HPDE6-E6E7 (cell line): Measurements from ENCODE around the gene SLC25A13.

Source experiments
- DNase-seq: peaks from one replicate; pipeline ENCODE4 v3.0.0; 2011; ENCODE audit warnings: missing footprints; ENCODE audit errors: extremely low spot score

SLC25A13 gene

DNA sequence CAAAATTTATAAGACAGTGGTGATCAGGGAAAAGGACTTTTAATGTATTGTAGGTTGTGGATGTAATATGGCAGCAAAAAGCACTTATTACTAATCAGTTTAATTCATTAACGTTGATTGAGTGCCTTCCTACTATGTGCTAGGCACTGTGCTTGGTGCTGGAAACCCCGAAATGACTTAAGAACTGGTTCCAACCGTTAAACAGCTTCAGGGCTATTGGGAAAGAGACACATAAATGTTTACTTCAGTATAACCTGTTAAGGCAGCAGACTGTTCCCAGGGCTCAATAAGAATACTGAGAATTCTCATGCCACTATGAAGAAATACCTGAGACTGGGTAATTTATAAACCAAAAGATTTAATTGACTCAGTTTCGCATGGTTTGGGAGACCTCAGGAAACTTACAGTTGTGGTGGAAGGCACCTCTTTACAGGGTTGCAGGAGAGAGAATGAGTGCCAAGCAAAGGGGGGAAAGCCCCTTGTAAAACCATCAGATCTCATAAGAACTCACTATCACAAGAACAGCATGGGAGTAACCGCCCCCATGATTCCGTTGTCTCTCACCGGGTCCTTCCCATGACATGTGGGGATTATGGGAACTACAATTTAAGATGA, 1.1 kb upstream of the SLC25A13 start:
- DNase-seq = no peak

DNA sequence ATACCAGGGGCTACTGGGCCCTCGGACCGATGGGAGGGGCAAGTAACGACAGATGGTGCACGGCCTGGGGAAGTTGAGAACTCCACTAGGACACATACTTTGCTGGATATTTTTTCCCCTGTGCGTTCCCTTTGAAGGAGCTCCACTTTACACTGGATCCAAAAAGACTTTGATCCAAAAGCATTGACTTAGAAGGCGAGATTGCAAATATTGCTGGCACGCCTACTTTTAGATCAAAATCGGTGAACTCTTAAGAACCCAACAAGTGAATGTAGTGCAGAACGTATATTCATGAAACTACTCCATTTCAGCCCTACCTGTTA, 436 bp upstream of the SLC25A13 start:
- no peak for DNase-seq

DNA sequence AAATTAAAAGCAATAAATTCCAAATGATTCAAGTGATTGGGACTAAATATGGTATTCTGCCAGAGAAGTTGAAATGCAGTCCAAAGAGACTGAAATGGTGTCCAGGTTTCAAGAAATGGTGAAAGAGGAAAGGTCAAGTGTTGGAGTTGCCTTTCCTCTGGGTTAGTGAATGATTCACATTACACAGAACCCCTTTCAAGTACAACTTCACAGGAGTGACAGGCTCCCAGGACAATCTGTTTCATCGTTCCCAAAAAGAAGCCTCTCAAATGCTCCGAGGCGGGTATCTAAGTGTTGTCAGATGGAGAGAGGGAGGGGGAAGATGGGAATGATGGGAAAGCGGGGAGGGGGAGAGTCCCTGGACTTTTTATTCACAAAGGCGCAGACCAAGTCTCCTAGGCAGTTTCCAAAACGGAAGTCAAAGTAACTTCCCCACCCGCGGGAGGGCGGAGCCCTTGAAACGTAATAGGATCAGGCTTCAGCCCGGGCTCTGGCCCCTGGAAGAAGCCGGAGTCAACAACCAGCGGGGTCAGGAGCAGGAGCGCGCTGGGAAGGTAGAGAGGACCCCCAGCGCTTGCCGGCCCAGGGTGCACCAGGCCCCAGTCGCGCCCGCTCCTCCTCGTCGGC, 754 bp downstream of the SLC25A13 start:
- peak; percentile 84 for DNase-seq

DNA sequence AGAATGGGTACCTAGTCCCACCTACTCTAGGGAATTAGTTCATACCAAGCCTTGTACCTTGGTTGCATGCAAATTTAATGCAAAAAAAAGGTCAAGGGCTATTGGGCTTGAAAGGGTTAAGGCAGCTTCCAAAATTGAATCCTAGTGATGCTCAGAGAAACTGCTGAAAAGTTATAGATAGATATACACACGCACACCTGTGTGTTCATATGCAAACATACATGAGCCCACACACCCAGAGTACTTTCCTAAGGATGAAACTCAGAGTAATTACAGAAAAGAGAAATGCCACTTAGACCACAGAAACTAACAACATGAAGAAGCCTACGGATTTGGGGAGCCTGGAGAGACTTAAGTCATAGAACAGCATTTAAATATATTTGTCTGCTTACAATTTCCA, 1.5 kb downstream of the SLC25A13 start:
- no peak for DNase-seq

DNA sequence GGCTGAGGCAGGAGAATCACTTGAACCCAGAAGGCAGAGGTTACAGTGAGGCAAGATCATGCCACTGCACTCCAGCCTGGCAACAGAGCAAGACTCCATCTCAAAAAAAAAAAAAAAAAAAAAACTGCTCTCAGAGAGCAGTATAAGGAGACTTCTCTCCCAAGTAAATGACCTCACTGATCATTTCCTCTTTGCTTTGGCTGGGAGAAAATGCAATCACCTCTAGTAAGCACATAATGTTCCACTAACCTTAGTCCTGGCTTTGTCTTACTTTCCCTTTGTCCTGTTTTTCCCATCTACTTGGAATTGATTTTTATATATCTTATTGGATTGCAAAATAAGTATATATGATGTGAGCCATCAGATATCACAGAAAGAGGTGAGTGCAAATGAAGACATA, 2.5 kb downstream of the SLC25A13 start:
- DNase-seq = no peak

DNA sequence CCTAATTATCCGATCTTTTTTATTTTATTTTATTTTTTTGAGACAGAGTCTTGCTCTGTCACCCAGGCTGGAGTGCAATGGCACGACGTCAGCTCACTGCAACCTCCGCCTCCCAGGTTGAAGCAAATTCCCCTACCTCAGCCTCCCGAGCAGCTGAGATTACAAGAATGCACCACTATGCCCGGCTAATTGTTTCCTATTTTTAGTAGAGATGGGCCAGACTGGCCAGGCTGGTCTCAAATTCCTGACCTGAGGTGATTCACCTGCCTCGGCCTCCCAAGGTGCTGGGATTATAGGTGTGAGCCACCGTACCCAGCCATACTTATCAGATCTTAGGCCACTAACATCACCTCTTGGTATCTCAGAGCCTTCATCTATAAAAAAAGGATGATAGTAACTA, 4.9 kb downstream of the SLC25A13 start:
- no peak for DNase-seq

DNA sequence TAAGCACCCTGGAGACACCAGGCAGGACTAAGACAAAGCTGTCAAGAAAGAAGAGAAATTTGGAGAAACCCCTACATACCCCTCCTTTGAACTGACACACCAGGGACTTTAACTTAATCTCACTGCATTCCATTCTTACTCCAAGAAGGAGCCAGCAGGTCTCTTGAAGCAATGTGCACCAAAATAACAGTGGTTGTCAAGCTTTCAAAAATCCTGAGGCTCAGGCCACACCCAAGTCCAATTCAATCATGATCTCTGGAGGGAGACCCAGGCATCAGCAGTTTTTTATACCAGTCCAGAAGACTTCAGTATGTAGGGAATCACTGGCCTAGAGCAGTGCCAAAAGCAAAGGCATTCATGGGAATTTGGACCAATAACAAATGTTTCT, 6.8 kb downstream of the SLC25A13 start:
- DNase-seq = no peak

DNA sequence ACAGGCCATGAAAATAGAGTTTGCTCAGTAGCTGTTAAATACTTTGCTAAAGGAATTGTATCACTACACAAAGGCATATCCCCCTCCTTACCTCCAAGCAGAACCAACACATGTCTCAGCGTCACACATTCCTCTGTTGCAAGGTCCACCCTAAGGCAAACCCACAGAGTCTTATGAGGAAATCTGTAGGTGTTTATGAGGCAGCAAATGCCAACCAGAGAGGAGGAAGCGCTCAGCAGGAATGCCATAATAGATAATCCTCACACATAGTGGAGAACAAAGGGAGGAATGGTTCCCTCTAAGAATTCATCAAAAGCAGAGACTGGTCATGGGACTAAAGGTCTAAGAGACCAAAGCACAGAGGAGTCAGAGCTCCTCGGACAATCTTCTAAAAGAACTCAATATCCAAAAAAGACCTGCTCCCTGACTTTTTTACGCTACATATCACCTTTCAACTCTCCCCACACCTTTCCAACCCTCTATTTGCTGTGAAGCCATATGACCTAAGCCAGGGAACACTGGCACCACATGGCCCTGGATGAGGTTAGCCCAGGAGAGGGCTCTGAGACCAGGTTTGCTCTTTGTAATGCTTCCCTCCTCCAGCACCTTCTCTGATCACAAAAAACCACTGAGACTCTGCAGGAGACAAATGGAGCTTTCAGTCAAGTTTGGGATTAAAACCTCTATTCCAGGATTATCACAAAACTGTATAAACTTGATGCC, 7.3 kb downstream of the SLC25A13 start:
- DNase-seq = peak; percentile 52

DNA sequence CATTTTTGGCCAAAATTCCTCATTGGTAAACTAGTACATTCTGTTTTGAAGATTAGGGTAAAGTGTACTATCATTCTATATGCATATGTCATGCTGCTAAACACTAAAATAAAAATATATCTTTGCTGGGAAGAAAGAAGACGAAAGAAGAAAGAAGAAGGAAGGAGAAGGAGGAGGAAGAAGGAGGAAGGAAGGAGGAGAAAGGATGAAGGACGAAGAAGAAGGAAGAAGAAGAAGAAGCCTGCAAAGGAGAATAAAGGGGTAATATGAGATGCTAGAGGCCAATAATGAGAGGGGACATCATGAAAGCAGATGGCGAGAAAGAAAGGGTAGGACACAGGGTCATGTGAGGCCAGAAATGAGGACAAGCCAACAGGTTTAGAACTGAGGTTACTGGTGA, 8.0 kb downstream of the SLC25A13 start:
- DNase-seq = no peak

DNA sequence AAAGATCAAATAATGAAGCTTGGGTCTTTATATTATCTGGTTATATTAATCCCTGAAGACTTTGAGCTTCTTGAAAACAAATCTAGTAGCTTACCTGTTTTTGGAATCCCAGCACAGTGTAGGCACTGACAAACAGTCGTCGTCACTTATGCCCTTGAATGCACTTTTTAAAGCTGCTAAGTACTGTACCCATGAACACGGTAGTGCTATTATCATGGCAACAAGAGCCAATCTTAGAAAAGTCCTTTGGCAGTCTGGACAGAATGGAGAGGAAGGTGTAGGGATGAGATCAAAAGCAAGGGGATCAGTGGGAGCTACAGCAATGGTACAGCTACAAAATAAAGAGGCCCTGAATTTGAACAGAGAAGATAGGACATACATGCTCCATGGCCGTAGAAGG, 9.4 kb downstream of the SLC25A13 start:
- no peak for DNase-seq

DNA sequence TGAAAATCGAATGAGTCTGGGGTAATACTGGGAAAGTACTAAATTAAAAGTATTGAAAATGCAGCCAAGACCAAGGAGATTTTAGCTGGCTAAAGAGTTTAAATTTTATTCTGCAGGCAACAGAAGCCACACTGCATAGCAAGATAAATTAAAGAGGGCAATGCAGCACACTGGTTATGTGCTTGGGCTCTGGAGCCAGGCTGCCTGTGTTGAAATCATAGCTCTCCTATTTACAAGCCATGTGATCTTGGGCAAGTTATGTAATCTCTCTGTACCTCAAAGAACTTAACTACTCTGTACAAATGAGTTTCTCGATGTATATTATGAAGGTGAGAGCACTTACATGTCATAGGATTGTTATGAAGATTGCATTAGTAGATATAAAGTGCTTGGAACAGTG, 9.9 kb downstream of the SLC25A13 start:
- DNase-seq = no peak

DNA sequence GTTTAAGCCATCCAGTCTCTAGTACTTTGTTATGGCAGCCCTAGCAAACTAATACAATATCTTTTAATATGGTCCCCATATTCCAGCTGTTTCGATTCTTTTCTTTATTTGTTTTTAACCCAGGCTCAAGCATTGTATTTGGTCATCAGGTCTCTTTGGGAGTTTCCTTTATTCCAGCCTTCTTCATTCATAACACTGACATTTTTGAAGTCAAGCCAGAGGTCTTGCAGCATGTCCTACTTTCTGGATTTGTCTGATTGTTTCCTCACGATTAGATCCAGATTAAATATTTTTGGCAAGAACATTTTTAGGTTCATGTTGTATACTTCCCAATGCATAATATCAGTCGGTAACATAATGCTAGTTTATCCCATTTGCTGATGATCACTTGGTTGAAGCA, 11.8 kb downstream of the SLC25A13 start:
- DNase-seq = no peak

DNA sequence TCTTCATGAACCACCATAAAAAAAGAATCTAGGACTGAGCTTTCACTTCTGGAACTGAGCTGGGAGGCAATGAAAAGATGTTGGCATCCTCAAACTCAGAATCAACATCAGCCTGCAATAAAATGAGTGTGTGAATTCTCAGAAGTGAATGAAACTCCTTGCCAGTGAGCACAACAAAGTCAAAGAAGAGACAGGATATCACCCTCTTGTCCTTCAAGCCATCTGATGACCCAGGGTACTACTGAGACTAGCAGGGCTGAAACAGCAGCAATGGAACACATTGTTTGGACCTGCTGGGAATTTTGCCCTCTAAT, 13.0 kb downstream of the SLC25A13 start:
- no peak for DNase-seq

DNA sequence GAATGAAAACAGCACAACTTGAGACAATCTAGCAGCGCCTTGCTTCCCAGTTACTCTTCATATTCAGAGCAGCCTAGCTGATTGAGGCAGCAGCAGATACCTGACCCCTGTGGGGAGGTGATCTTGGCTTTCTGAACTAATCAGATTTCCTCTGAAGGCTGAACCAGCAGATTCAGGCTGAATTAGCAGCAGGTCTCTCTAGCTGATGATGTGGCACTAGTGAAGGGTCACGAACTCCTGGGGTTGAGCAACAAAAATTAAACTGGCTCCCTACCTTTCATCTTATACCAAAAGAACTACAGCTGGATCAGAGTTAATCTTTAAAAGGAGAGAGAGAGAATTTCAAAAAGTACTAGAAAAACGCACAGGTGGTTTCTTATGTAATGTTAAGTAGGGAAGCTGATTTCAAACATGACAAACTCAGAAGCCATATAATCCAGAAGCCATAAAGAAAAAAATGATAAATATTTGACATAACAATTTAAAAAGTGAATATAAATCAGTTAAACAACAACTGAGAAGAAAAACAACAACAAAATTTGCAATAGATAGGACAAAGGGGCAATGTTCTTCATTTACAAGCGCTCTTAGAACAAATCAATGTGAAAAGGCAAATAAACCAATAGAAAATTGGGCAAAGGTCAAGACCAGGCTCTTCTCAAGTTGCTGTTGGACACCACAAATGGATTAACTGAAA, 13.5 kb downstream of the SLC25A13 start:
- no peak for DNase-seq

DNA sequence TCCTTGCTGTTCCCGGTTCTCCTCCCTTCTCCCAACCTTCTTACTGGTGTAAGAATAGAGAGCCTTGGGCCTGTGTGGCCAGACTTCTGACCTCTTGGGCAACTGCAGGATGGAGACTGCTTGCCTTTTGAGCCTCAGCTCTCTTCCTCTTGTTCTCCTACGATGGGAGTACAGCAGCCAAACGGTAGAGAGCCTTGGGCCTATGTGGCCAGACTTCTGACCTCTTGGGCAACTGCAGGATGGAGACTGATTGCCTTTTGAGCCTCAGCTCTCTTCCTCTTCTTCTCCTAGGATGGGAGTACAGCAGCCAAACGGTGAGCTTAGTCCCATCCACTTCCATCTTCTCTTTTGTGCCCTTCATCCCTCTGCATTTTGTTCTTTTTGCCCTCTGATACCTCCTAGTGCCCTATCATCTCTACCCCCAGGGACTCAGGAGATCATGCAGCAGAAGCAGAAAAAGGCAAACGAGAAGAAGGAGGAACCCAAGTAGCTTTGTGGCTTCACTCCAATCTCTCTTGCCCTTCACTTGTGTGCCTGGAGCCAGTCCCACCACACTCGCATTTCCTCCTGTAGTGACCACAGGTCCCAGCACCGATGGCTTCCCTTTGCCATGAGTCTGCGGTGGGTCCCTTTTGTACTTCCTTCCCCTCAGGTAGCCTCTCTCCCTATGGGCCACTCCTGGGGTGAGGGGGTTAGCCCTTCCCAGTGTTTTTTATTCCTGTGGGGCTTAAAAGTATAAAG, 15.3 kb downstream of the SLC25A13 start:
- DNase-seq = no peak

DNA sequence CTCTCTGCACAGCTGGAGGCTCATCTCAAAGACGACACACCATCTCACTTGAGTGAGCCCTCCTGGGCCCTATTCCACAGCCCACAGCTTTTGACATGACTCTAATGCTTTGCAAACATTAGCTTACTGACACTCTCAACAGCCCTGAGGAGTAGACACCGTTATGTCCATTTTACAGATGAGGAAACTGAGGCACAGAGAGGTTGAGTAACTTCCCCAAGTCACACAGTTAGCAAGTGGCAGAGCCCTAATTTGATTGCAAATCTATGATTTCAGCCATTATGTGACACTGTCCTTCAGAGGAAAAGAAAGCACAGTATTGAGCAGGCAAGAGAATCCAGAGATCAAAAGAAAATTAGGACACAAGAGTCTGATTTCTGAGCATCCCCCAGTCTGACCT, 16.0 kb downstream of the SLC25A13 start:
- DNase-seq = no peak

DNA sequence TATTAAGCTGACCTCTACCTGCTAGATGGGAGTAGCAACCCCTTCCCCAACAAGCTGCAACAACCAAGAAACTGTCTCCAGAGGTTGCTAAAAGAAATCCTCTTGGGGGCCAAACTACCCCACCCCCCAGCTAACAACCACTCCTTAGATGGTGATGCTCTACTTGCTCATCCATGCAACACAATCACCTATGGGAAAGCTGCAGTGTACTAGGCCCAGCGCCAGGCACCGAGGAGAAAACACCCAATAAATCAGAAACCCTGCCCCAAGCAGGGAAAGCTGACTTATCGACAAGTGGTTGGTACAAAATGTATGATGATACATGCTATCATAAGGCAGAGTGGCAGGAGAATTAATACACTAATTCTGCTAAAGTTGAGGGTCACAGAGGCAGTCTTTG, 17.3 kb downstream of the SLC25A13 start:
- DNase-seq = no peak

DNA sequence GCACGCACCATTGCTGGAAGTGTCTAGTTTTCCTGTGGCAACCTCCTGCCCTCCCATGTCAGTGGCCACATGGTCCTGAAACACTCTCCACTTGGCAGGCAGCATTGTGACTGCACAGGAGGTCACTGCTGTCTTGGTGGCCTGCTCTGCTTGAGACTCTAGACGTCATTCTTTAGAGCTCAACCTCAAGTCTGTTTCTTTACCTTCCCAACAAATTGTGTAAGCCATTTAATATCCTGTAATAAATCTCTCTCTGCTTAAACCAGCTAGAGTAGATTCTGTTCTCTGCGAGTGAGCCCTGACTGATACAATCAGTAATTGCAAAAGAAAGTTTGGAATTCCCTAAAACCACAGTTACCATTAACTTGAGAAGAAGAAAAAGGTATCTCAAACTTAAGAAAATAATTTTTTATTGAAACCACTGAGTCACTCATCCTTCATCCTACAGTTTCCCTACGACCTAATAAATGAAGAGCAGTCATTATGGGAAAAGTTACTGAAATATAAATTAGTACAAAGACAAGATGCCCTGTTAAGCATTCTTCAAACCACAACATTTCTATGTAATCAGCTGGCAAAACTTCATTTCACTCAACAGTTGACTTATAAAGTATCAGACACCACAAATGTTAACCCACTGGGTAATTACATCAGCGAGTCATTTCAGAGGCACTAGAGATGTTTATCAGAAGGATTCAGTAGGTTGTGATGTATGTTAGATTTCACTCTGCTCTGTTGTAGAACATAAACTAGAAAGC, 18.0 kb downstream of the SLC25A13 start:
- DNase-seq = no peak

DNA sequence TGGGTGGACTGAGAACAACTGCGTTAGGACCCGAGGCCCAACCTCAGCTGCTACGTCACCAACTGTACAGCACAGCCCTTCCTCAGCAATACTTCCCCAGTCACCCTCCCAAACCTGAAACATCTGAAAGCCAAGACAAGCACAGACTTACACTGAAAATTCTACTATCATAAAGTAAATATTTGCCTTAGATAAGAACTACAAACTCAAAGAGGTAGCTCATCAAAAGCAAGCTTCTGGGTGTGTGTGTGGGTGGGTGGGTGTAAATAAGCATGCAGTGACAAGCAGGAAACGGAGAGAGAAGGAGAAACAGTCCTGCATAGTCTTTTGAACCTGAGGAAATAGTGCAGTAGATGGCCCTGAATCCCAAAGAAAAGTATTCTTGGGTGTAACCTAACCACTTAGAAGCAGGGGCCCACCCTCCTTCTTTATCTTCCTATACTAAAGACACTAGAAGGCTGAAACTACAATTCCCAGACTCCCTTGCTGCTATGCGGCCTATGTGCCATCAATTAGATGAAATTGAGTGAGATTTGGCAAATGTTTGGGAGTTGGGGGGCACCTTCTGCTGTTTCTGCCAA, 18.7 kb downstream of the SLC25A13 start:
- peak; percentile 54 for DNase-seq

DNA sequence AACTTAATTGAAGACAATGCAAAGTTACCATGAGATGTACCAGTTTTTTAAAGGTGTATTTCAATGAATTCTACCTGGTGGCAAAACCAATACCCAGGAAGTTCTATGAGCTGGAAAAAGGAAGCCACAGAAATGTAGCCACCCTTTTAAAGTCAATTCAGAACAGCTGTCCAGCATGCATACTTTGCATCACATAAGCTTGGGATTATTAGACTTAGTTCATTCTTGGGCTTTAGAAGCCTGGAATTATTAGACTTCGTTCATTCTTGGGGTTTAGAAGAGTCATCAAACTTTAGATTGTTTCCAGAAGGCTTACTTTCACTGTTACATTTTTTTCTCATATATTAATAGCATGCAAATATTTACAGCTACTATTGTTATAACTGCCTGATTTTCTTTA, 20.9 kb downstream of the SLC25A13 start:
- DNase-seq = no peak

DNA sequence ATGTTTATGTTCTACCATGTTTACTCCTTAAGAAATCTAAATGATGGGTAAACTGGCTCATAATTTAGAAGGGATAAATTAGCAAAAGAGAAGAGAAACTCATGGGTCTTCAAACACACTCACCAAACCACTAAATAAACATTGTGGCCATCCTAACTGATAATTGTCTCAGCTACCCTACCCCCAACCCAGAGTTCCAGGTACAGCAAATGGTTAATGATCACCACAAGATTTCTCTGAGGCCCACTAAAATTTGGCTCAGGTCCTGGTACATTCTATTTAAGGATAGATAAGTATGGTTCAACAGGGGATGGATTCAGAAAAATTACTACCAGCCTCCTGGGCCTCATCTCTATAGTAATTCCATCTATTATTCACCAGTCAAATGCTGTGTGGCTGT, 21.4 kb downstream of the SLC25A13 start:
- DNase-seq = no peak
